Measurements from ENCODE around the gene IKZF2. TPM values are rescaled to one million over a fixed set of nuclear protein-coding genes. Genes with fewer than 3 reads are reported as not detected.

Gene IKZF2
- polyA plus RNA-seq, 1 experiment = 7.1 TPM

DNA sequence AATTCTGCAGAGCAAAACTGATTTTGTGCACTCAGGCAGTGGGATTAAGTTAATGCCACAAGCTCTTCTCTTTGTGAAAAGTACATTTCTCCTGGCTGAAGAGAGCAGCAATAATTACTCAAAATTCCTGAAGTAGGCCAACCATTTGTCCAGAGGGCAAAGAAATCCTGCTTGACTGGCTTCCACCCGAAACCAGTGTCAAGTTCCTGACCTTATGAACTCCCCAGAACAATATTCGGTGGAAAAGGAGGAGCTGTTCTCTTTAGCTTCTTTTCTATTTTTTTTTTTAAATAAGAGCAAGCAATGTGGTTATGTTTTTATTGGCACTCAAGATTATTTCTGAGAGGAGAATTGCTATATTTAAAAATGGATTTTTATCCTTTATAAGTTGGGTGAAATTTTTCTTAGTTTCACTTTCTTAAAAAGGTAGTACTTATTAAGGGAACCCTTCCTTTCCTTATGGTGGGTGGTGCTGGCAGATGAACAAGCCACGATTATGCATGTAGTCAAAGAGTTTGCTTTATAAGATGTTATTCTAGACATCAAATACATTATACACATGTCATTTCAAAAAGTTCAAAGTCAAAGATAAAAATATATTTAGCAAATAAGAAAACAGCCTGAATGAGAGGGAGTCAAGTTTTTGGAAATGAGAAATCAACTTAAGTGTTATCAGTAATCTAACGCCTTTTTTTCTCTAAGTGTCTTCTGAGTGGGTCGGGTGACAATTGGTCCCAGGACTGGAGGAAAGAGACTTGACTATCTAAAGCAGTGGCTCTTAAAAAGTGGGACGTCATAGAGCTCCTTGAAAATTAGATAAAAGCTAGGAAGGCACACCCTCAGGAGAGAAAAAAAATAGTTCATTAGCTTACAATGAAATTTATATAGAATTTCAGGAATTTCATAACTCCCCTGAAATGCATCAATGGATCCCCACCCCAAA, 194.5 kb downstream of the IKZF2 start:
- POLR2A ChIA-PET = interaction anchor here (0.6 kb wide), 1 partner anchor 51 kb away, joined by 3 read pairs; no protein-coding TSS in a partner anchor
- H3K27ac ChIP-seq (ENCODE audit: low read depth, low read length) = no peak overlapping the region
- H3K4me3 ChIP-seq (ENCODE audit: low read depth, low read length) = no peak overlapping the region
- no peaks in the 10 kb centered on the region for H3K9me3 ChIP-seq (ENCODE audit: control insufficient read depth, insufficient read depth, low read length)
- CTCF ChIA-PET = interaction anchor here (1.2 to 1.6 kb wide), 3 partner anchors 12 to 180 kb away, joined by 3 to 5 read pairs (median 5); no protein-coding TSS in a partner anchor
- no peak for DNase-seq (ENCODE audit: low read depth, low spot score)
- no peaks in the 10 kb centered on the region for H3K27me3 ChIP-seq (ENCODE audit: control insufficient read depth, insufficient read depth, low read length)
- TF ChIP-seq, protein P1, sequence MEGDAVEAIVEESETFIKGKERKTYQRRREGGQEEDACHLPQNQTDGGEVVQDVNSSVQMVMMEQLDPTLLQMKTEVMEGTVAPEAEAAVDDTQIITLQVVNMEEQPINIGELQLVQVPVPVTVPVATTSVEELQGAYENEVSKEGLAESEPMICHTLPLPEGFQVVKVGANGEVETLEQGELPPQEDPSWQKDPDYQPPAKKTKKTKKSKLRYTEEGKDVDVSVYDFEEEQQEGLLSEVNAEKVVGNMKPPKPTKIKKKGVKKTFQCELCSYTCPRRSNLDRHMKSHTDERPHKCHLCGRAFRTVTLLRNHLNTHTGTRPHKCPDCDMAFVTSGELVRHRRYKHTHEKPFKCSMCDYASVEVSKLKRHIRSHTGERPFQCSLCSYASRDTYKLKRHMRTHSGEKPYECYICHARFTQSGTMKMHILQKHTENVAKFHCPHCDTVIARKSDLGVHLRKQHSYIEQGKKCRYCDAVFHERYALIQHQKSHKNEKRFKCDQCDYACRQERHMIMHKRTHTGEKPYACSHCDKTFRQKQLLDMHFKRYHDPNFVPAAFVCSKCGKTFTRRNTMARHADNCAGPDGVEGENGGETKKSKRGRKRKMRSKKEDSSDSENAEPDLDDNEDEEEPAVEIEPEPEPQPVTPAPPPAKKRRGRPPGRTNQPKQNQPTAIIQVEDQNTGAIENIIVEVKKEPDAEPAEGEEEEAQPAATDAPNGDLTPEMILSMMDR (IDR thresholded peaks at IDR 0.05; ENCODE audit: low read depth, low read length) = no peak

DNA sequence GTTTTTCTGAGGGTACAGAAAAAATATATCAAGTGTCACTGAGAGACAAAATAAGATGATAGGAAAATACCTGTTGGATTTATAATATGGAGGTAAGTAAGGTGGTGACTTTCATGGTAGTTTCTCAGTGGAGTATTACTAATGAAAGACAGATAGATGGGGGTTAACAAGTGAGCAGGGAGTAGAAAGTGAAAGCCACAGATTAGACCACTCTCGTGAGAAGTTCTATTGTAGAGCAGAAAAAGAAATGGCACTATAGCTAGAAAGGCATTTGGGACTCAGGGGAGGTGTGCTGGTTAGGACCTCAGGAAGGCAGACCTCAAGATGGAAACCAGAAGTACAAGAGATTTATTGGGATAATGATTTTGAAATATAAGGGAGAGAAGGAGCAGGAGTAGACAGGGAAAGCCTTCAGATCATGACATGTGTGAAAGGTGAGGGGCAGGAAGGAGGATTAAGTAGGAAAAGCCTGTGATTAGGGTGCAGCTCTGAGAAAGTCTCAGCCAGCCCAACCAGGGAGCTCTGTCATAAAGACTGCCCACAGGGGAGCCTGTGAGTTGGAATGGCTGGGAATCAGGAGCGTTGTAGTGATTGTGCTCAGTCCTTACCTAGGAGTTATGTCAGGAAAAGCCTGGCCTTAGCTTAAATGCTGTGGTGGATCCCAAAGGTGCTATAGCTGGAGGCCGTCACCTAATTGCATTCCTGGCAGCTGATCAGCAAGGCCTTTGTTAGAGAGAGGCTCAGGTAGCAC, 198.1 kb downstream of the IKZF2 start:
- ChIA-PET CTCF (no interaction called here), POLR2A (no interaction called here)
- Histone ChIP-seq H3K27me3 (ENCODE audit: control insufficient read depth, insufficient read depth, low read length) (no peaks in the 10 kb centered on the region), H3K4me3 (ENCODE audit: low read depth, low read length) (no peak overlapping the region), H3K27ac (ENCODE audit: low read depth, low read length) (no peak overlapping the region), H3K9me3 (ENCODE audit: control insufficient read depth, insufficient read depth, low read length) (no peaks in the 10 kb centered on the region)
- TF ChIP-seq, protein P1 (IDR thresholded peaks at IDR 0.05; ENCODE audit: low read depth, low read length) = no peak
- DNase-seq (ENCODE audit: low read depth, low spot score) = no peak

DNA sequence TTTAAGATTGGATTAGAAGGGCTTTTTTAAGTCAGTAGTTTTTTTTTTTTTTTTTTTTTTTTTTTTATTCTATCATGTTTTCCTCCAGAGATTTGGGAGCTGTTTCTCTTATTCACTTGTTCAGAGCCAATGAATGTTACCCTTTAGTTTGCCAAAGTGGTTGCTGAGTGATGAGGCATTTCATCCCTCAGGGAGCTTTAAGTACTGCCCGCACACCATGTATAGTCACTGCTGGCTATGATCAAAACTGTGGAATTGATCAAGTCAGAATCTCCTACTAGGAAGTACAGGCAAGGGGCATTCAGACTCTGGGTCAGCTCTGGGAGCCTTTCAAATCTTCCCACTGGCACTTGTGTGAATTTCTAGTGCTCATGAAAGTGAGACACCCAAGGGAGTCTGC, 201.6 kb downstream of the IKZF2 start:
- H3K4me3 ChIP-seq (ENCODE audit: low read depth, low read length) = no peak overlapping the region
- TF ChIP-seq, protein P1 (IDR thresholded peaks at IDR 0.05; ENCODE audit: low read depth, low read length) = no peak
- no peaks in the 10 kb centered on the region for H3K9me3 ChIP-seq (ENCODE audit: control insufficient read depth, insufficient read depth, low read length)
- no peak for DNase-seq (ENCODE audit: low read depth, low spot score)
- POLR2A ChIA-PET = no interaction called here
- H3K27me3 ChIP-seq (ENCODE audit: control insufficient read depth, insufficient read depth, low read length) = no peaks in the 10 kb centered on the region
- H3K27ac ChIP-seq (ENCODE audit: low read depth, low read length) = no peak overlapping the region
- CTCF ChIA-PET = interaction anchor here (0.7 kb wide), 1 partner anchor 73 kb away, joined by 4 read pairs; no protein-coding TSS in a partner anchor

Other genes with a start within 250 kb of the IKZF2 start
- 17.9 and 28.1 TPM in 2 replicates for gene SPAG16, start 132.9 kb upstream of the IKZF2 start, polyA plus RNA-seq (2011; rRNA removed)

Data from AG04450 (cell line).